Measurements from ENCODE around the gene PHF19. TPM values are rescaled to one million over a fixed set of nuclear protein-coding genes. Genes with fewer than 3 reads are reported as not detected.

Gene PHF19
- total and polyA plus RNA-seq, 3 experiments from 2014 or later = 8.3 to 214 (median 206) TPM

DNA sequence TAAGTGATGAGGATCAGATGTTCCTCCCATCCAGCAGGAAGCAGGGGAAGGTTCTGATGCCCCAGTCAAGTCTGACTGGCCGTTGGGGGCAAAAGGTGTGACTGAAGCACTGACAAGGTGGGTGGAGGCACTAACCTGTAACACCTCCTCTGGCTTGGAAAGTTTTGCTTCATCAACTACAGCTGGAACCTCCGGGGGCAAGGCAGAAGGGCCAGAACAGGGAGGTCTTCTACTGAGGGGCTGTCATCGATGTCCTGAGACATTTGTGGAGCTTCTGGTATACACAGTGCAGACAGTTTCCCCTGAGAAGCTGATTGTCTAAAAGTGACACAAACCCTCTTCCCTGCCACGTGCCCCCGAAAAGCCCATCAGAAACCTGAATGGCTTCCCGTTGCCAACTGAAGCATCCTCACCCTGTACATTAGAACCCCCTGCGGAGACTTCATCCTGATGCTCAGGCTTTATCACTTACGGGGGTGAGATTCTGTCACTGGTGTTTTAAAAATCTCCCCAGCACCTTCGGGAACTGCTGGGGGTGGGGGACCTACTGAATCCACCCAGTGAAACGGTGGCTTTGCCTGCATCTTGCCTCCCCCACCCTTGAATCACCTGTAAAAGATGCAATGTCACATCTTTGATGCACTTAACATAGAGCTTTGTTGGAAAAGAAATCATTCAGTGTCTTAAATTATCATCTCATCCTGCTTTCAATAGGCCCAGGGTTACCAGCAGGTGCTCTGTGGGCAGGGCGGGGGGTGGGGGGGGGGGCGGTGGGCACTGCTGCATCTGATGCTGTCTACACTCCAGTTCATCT lies 25.0 kb upstream of the PHF19 start:
- no peak for DNase-seq
- Mint-ChIP-seq H3K9me3 (no peaks in the 10 kb centered on the region), H3K27ac (peak overlapping the region; percentile 92 to 98 (median 96)), H3K27me3 (no peaks in the 10 kb centered on the region), H3K4me3 (peak overlapping the region in 2 of 7 donors; percentile 15 to 16), H3K4me1 (peaks cover 71 to 93% (median 81%) of the 10 kb centered on the region in 3 donors), H3K36me3 (peaks cover 0 to 67% (median 17%) of the 10 kb centered on the region in 3 donors)
- ChIA-PET CTCF (interaction anchor here (0.6 to 5.6 kb wide), 9 partner anchors 10 to 112 kb away, joined by 3 to 38 read pairs (median 3); no protein-coding TSS in a partner anchor), POLR2A (interaction anchor here (0.9 to 7.0 kb wide), 5 partner anchors 9 to 33 kb away, joined by 7 to 67 read pairs (median 26); partner anchors contain the start of gene TRAF1)
- Histone ChIP-seq H3K9me3 (ENCODE audit: low read length) (no peaks in the 10 kb centered on the region), H3K36me3 (ENCODE audit: insufficient read depth, low read length) (peaks cover 10% of the 10 kb centered on the region), H3K4me3 (ENCODE audit: low read length) (no peak overlapping the region), H3K4me1 (ENCODE audit: insufficient read depth, low read length) (peaks cover 81% of the 10 kb centered on the region), H3K27ac (ENCODE audit: low read depth, low read length) (no peak overlapping the region), H3K27me3 (ENCODE audit: insufficient read depth, low read length, poor library complexity, severe bottlenecking) (no peaks in the 10 kb centered on the region)

DNA sequence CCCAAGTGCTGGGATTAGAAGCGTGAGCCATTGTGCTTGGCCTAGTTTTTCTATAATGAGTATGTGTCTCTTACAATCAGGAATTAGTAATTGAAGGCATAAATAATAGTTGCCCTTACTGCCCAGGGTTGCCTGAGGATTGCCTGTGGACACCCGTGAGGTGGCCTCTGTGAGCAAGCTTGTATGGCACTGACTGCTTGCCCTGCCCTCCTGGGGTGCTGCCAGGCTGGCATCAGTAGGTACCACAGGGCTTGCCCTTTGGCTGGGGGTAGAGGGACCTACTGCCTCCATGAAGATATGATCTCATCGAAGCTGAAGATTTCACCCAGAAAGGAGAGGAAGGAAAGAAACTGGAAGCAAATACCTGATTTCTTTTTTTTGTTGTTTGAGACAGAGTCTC lies 23.8 kb upstream of the PHF19 start:
- H3K9me3 Mint-ChIP-seq = no peaks in the 10 kb centered on the region
- no peaks in the 10 kb centered on the region for H3K27me3 Mint-ChIP-seq
- Histone ChIP-seq H3K36me3 (ENCODE audit: insufficient read depth, low read length) (peaks cover 10% of the 10 kb centered on the region), H3K27me3 (ENCODE audit: insufficient read depth, low read length, poor library complexity, severe bottlenecking) (no peaks in the 10 kb centered on the region), H3K27ac (ENCODE audit: low read depth, low read length) (no peak overlapping the region), H3K9me3 (ENCODE audit: low read length) (no peaks in the 10 kb centered on the region), H3K4me1 (ENCODE audit: insufficient read depth, low read length) (peaks cover 78% of the 10 kb centered on the region), H3K4me3 (ENCODE audit: low read length) (no peak overlapping the region)
- ChIA-PET POLR2A (interaction anchor here (1.0 to 7.0 kb wide), 3 partner anchors 9 to 25 kb away, joined by 4 to 67 read pairs (median 12); partner anchors contain the start of gene TRAF1), CTCF (interaction anchor here (1.9 to 5.6 kb wide), 2 partner anchors 10 to 15 kb away, joined by 6 to 38 read pairs; no protein-coding TSS in a partner anchor)
- peak overlapping the region in 1 of 7 donors; percentile 37 for H3K4me3 Mint-ChIP-seq
- H3K36me3 Mint-ChIP-seq = peaks cover 0 to 57% (median 13%) of the 10 kb centered on the region in 3 donors
- peak overlapping the region; percentile 83 to 96 (median 86) for H3K27ac Mint-ChIP-seq
- DNase-seq = no peak
- H3K4me1 Mint-ChIP-seq = peaks cover 64 to 91% (median 75%) of the 10 kb centered on the region in 3 donors

DNA sequence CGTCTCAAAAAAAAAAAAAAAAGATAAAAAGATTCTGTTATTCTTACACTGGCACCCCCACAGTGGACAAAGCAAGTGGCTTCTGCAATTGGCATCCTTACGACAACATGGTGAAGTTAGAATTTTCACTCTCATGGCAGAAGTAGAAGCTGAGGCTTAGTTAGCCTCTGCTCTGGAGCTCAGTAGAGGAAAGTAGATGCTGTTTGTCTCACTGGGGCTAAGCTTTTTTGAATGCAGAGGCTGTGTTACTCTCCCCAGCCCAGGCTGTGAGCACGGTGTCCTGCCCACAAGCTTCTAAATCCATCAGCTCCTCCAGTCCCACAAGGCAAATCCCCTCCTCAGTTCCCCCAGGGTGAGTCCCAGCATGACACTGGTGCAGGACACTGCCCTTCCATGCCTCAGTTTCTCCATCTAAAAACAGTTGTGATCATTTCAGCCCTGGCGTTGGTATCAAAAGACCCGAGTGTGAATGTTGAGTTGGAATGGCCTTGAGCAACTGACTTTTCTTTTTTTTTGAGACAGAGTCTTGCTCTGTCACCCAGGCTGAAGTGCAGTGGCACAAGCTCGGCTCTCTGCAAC lies 22.6 kb upstream of the PHF19 start:
- Histone ChIP-seq H3K27ac (ENCODE audit: low read depth, low read length) (no peak overlapping the region), H3K4me1 (ENCODE audit: insufficient read depth, low read length) (peaks cover 75% of the 10 kb centered on the region), H3K27me3 (ENCODE audit: insufficient read depth, low read length, poor library complexity, severe bottlenecking) (no peaks in the 10 kb centered on the region), H3K4me3 (ENCODE audit: low read length) (no peak overlapping the region), H3K9me3 (ENCODE audit: low read length) (no peaks in the 10 kb centered on the region), H3K36me3 (ENCODE audit: insufficient read depth, low read length) (peaks cover 2% of the 10 kb centered on the region)
- peaks cover 0 to 44% (median 6%) of the 10 kb centered on the region in 3 donors for H3K36me3 Mint-ChIP-seq
- no peaks in the 10 kb centered on the region for H3K9me3 Mint-ChIP-seq
- H3K4me1 Mint-ChIP-seq = peaks cover 51 to 89% (median 63%) of the 10 kb centered on the region in 3 donors
- no peaks in the 10 kb centered on the region for H3K27me3 Mint-ChIP-seq
- H3K27ac Mint-ChIP-seq = peak overlapping the region in 6 of 8 donors; percentile 12 to 96 (median 57)
- H3K4me3 Mint-ChIP-seq = no peak overlapping the region
- no peak for DNase-seq
- CTCF ChIA-PET = interaction anchor here (1.3 kb wide), 1 partner anchor 17 kb away, joined by 5 read pairs; no protein-coding TSS in a partner anchor
- POLR2A ChIA-PET = interaction anchor here (0.6 to 2.9 kb wide), 6 partner anchors 9 to 148 kb away, joined by 3 to 12 read pairs (median 4); no protein-coding TSS in a partner anchor

DNA sequence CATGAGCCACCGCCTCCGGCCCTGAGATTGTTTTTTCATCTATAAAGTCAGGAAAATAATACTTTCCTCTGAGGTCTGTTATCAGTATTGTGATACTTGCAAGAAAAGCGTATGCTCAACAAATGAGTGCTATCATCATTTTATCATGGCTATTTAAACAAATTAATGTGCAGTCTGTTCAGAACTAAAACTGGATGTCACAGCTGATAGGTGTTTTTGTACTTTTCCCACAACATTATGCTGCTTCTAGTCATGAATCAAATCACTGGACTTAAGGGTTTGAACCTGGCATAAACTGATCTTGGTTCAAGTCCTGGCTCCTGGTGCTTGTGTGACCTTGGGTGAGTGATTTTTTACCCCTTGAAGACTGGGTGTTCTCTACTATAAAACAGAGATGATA lies 21.4 kb upstream of the PHF19 start:
- Histone ChIP-seq H3K27me3 (ENCODE audit: insufficient read depth, low read length, poor library complexity, severe bottlenecking) (no peaks in the 10 kb centered on the region), H3K27ac (ENCODE audit: low read depth, low read length) (peak overlapping the region; percentile 8), H3K9me3 (ENCODE audit: low read length) (no peaks in the 10 kb centered on the region), H3K36me3 (ENCODE audit: insufficient read depth, low read length) (no peaks in the 10 kb centered on the region), H3K4me3 (ENCODE audit: low read length) (no peak overlapping the region), H3K4me1 (ENCODE audit: insufficient read depth, low read length) (peaks cover 72% of the 10 kb centered on the region)
- H3K27ac Mint-ChIP-seq = peak overlapping the region in 4 of 8 donors; percentile 33 to 76 (median 60)
- no peak for DNase-seq
- peaks cover 46 to 86% (median 54%) of the 10 kb centered on the region in 3 donors for H3K4me1 Mint-ChIP-seq
- no peaks in the 10 kb centered on the region for H3K27me3 Mint-ChIP-seq
- H3K36me3 Mint-ChIP-seq = peaks cover 0 to 32% (median 6%) of the 10 kb centered on the region in 3 donors
- no peak overlapping the region for H3K4me3 Mint-ChIP-seq
- ChIA-PET POLR2A (interaction anchor here (0.7 to 2.9 kb wide), 2 partner anchors 9 to 28 kb away, joined by 3 to 12 read pairs; no protein-coding TSS in a partner anchor), CTCF (interaction anchor here (1.7 to 2.4 kb wide), 2 partner anchors 22 to 37 kb away, joined by 5 to 6 read pairs; no protein-coding TSS in a partner anchor)
- H3K9me3 Mint-ChIP-seq = no peaks in the 10 kb centered on the region

DNA sequence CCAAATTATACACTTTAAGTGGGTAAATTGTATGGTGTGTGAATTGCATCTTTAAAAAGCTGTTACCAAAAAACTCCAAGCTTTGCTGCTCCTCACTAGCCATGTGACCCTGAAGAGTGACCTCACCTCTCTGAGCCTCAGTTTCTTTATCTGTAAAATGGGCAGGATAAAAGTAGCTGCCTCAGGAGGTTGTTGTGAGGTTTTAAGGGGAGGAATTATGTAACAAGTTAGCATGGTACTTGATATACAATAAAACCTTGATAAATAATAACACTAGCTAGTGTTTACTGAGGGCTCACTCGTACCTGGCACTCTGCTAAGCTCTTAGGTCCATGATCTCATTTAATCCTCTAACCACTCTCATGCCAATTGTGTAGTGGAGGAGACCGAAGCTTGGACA lies 19.0 kb upstream of the PHF19 start:
- H3K4me1 ChIP-seq (ENCODE audit: insufficient read depth, low read length) = peaks cover 74% of the 10 kb centered on the region
- no peak overlapping the region for H3K27ac Mint-ChIP-seq
- H3K36me3 Mint-ChIP-seq = peaks cover 0 to 14% (median 3%) of the 10 kb centered on the region in 3 donors
- H3K9me3 Mint-ChIP-seq = no peaks in the 10 kb centered on the region
- ChIA-PET POLR2A (interaction anchor here (0.7 to 3.3 kb wide), 11 partner anchors 8 to 137 kb away, joined by 3 to 40 read pairs (median 4); no protein-coding TSS in a partner anchor), CTCF (interaction anchor here (0.7 to 1.6 kb wide), 8 partner anchors 11 to 163 kb away, joined by 3 to 12 read pairs (median 4); partner anchors contain the start of gene PHF19)
- DNase-seq = no peak
- no peaks in the 10 kb centered on the region for H3K27me3 ChIP-seq (ENCODE audit: insufficient read depth, low read length, poor library complexity, severe bottlenecking)
- H3K27ac ChIP-seq (ENCODE audit: low read depth, low read length) = no peak overlapping the region
- no peak overlapping the region for H3K4me3 Mint-ChIP-seq
- no peaks in the 10 kb centered on the region for H3K9me3 ChIP-seq (ENCODE audit: low read length)
- H3K36me3 ChIP-seq (ENCODE audit: insufficient read depth, low read length) = no peaks in the 10 kb centered on the region
- peaks cover 50 to 88% (median 57%) of the 10 kb centered on the region in 3 donors for H3K4me1 Mint-ChIP-seq
- no peaks in the 10 kb centered on the region for H3K27me3 Mint-ChIP-seq
- H3K4me3 ChIP-seq (ENCODE audit: low read length) = no peak overlapping the region

DNA sequence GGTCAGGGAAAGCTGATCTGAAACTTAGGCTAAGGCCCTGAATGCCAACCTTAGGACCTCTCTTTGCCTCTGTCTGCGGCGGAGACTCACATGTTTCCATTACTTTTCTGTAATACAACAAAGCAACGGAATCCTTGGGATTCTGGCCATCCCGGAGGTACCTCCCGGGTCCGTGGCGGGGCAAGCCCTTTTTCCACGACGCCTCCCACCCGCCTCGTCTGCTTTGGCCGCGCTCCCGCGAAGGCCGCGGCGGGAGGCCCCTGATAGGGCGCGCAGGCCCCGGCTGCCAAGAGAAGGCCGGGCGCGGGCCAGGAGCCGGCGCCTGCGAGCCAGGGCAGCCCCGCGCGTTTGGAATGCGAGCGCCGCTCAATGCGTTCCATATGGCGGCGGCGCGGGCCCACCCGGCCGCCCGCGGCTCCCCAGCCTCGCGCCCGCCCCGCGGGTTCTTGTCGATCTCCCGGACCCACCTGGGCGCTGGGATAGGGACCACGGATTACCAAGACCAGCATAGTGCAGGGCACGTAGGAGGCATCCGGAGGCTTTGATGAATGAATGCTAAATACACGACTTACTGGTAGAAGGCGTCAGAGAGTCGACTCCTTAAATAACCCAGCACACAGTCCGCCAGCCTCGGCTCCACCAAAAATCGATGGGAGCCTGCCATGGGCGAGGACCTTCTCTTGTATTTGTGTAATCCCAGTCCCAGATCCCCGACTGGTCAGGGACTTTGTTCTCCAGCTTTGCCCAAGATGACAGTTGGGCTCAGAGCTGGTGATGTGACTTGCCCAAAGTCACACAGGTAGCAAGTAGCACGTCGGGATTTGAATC lies 17.5 kb upstream of the PHF19 start:
- Mint-ChIP-seq H3K4me1 (peaks cover 58 to 88% (median 61%) of the 10 kb centered on the region in 3 donors), H3K27me3 (no peaks in the 10 kb centered on the region), H3K36me3 (peaks cover 0 to 4% (median 0%) of the 10 kb centered on the region in 3 donors), H3K9me3 (no peaks in the 10 kb centered on the region), H3K4me3 (no peak overlapping the region), H3K27ac (peak overlapping the region in 3 of 8 donors; percentile 25 to 97 (median 50))
- H3K4me1 ChIP-seq (ENCODE audit: insufficient read depth, low read length) = peaks cover 75% of the 10 kb centered on the region
- CTCF ChIA-PET = interaction anchor here (0.9 to 5.9 kb wide), 9 partner anchors 9 to 41 kb away, joined by 3 to 38 read pairs (median 4); no protein-coding TSS in a partner anchor
- H3K27ac ChIP-seq (ENCODE audit: low read depth, low read length) = no peak overlapping the region
- no peaks in the 10 kb centered on the region for H3K9me3 ChIP-seq (ENCODE audit: low read length)
- H3K4me3 ChIP-seq (ENCODE audit: low read length) = no peak overlapping the region
- POLR2A ChIA-PET = interaction anchor here (0.7 to 5.6 kb wide), 14 partner anchors 9 to 43 kb away, joined by 3 to 116 read pairs (median 6); partner anchors contain the start of gene TRAF1
- DNase-seq = no peak
- no peaks in the 10 kb centered on the region for H3K36me3 ChIP-seq (ENCODE audit: insufficient read depth, low read length)
- H3K27me3 ChIP-seq (ENCODE audit: insufficient read depth, low read length, poor library complexity, severe bottlenecking) = no peaks in the 10 kb centered on the region
